Right ventricle myocardium inferior (tissue), 1 donor: Measurements from ENCODE around the gene ACSS1. TPM values are rescaled to one million over a fixed set of nuclear protein-coding genes. Genes with fewer than 3 reads are reported as not detected.

Experiments used
- ATAC-seq: fragments of 200-7000 bp; cut with Tn5 transposase; one replicate; pipeline ENCODE4 v1.9.1; 2020; ENCODE audit warnings: mild to moderate bottlenecking, moderate library complexity
- DNase-seq: peaks from one replicate; pipeline ENCODE4 v3.0.0; 2021; ENCODE audit errors: missing footprints
- intact Hi-C: fragments of 100-400 bp; cut with DNase I; formaldehyde crosslinking; loops from one replicate; pipeline ENCODE4 v1.11.0; 2022
- total RNA-seq: library from RNA; stranded (reverse); fragmentation: NEBNext Ultra II Directional; extraction: Animal tissue kit (Norgen Biotek cat#: 25700); gene quantifications from one replicate; pipeline ENCODE4 v1.2.1, GENCODE V29; 2021
- donor health status: DM: no; HTN: yes; CAD: no; lungs with severe emphysema.

Gene ACSS1
- total RNA-seq, 1 donor from 2014 or later, result 135 TPM

GRCh38 chr20:24959591-24960301 is 98.2 kb downstream of the ACSS1 start:
- intact Hi-C loops, result no loop called here
- no peak for DNase-seq
- ATAC-seq, result no peak

- DNase-seq (no peak), ATAC-seq (no peak)
- intact Hi-C loops, result no loop called here
These were observed 99.2 kb downstream of the ACSS1 start for GRCh38 chr20:24958506-24959385.

GRCh38 chr20:24957326-24958016 is 100.5 kb downstream of the ACSS1 start:
- intact Hi-C loops, result no loop called here
- ATAC-seq (no peak), DNase-seq (no peak)

Other genes starting within 250 kb of the ACSS1 start
- 1.4 TPM for gene CST7, start 108.9 kb downstream of the ACSS1 start, total RNA-seq
- 26.8 TPM for gene APMAP, start 65.4 kb downstream of the ACSS1 start, total RNA-seq
- gene VSX1, start 24.0 kb upstream of the ACSS1 start, total RNA-seq, result 0.14 TPM
- gene ENTPD6, start 137.6 kb upstream of the ACSS1 start, total RNA-seq, result 132 TPM
- gene PYGB, start 189.9 kb upstream of the ACSS1 start, total RNA-seq, result 174 TPM